Measurements from ENCODE around the gene KTN1. TPM values are rescaled to one million over a fixed set of nuclear protein-coding genes. Genes with fewer than 3 reads are reported as not detected.
A peak's percentile ranks its signal among the peaks of the same experiment; 100 is the strongest.

The KTN1 gene
- total RNA-seq (2014; rRNA removed; shearing (Covaris generic)) (110 and 124 TPM in 2 replicates), polyA plus RNA-seq (2016; fragmentation: Nextera tagmentation; extraction: Ambion mirVana) (473 and 607 TPM in 2 replicates)
- long read RNA-seq, partial matches to known transcripts = 47 of 49 reads
- long read RNA-seq, other reads (novel, unspliced or antisense) = 2 of 49 reads

DNA sequence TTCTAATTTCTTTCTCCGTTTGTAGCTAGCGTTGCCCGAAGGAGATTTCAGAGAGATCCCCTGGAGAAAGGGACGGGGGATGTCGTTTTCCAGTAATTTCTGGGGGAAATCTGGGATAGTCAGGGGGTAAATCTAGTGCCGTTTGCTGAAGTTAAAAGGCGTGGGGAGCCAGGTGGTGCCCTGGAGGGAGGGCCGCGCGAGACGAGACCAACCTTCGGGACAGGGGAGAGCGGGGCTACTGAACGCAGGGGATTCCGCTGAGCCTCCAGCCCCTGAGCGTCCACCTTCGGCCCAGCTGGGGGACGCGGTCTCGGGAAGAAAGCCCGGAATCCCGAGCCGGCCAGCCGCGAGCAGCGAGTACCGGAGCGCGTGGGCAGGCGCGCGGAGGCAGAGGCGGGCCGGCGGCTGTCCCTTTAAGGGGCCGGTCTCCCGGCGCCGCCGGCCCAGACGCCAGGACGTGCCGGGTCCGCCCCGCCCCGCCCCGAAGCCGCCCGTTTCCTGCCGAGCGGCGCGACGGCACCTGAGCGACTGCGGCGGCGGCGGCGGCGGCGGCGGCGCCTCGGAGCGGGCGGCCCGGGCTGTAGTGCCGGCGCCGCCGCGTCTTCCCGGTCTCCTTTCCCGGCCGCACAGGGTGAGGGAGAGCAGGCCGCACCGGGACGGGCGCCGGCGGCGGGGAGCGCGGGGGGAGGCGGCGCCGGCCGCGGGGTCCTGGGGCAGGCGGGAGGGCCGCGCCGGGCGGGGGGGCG is at the start of gene KTN1:
TSS of gene KTN1 (plus strand) at position 484 of the 746 bp plus-strand sequence. CDS start 31,842 bp downstream, outside the sequence.
- peak within 1 kb of the TSS; percentile 96 for H3K27ac ChIP-seq (ENCODE audit: low read depth)
- H3K27ac Mint-ChIP-seq = peak within 1 kb of the TSS; percentile 92
- peak within 1 kb of the TSS; percentile 93 for H3K4me3 ChIP-seq
- ATAC-seq = peak; percentile 83
- H3F3A ChIP-seq (replicated peaks; ENCODE audit: low read depth) = peaks cover 8% of the 10 kb centered on the region; the same call in 1 of the 2 replicates
- peak within 1 kb of the TSS; percentile 99 for H2AFZ ChIP-seq
- peaks cover 22% of the 10 kb centered on the region for H4K20me1 ChIP-seq (replicated peaks; ENCODE audit: insufficient read depth)
- no peaks in the 10 kb centered on the region for H3K9me3 Mint-ChIP-seq
- no peak for TF ChIP-seq STAT1 (IDR thresholded peaks at IDR 0.05; ENCODE audit: unreplicated experiment)
- TF ChIP-seq POLR2AphosphoS5 (IDR thresholded peaks at IDR 0.05; ENCODE audit: low read depth) = peak; percentile 63; the same call in 1 of the 2 replicates
- peak within 1 kb of the TSS; percentile 95 for H3K4me3 Mint-ChIP-seq
- peaks cover 4% of the 10 kb centered on the region for H3K27me3 Mint-ChIP-seq (ENCODE audit: insufficient read depth, low read depth, poor library complexity)
- no peaks in the 10 kb centered on the region for H3K27me3 ChIP-seq (ENCODE audit: insufficient read depth)
- peaks cover 32% of the 10 kb centered on the region for H3K4me1 ChIP-seq (ENCODE audit: insufficient read depth)
- H3K9me2 ChIP-seq (ENCODE audit: insufficient read depth) = no peaks in the 10 kb centered on the region
- DNase-seq (ENCODE audit: low spot score) = peak; percentile 85
- peak within 1 kb of the TSS; percentile 90 for H3K4me2 ChIP-seq
- peaks cover 53% of the 10 kb centered on the region for H3K79me2 ChIP-seq (replicated peaks; ENCODE audit: insufficient read depth)
- peaks cover 4% of the 10 kb centered on the region; the same call in 2 of the 3 replicates for H3K36me3 Mint-ChIP-seq (ENCODE audit: low read depth)
- H3K4me1 Mint-ChIP-seq = peaks cover 28% of the 10 kb centered on the region
- no peaks in the 10 kb centered on the region for H3K36me3 ChIP-seq (ENCODE audit: insufficient read depth)

DNA sequence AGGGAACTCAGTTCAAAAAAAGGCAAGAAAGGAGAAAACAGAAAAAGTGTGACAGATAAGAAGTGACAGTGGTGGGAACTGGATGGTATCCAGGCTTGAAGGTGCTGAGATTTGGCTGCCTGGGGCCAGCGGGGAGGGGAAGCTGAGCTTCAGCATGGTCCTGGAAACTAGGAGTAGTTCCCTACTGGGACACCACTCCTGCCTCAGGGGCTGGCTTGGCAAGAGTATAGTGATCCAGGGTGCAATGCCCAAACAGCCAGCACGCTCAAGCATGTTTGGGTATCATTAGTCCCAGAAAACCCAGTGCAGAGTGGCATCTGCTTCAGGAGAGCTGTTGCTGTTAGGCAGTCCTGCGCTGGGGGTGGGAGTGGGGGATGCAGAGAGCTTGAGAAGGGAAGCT is 49.5 kb upstream of the KTN1 start:
- H3K27ac Mint-ChIP-seq = no peak overlapping the region
- H3K9me3 Mint-ChIP-seq = no peaks in the 10 kb centered on the region; the same call in 2 of the 3 replicates
- no peak for DNase-seq (ENCODE audit: low spot score)
- Histone ChIP-seq H3K4me3 (no peak overlapping the region), H3K27ac (ENCODE audit: low read depth) (no peak overlapping the region), H3K9me2 (ENCODE audit: insufficient read depth) (no peaks in the 10 kb centered on the region), H3K79me2 (replicated peaks; ENCODE audit: insufficient read depth) (no peaks in the 10 kb centered on the region), H3K36me3 (ENCODE audit: insufficient read depth) (no peaks in the 10 kb centered on the region), H3K4me2 (no peak overlapping the region), H3K4me1 (ENCODE audit: insufficient read depth) (no peaks in the 10 kb centered on the region), H4K20me1 (replicated peaks; ENCODE audit: insufficient read depth) (no peaks in the 10 kb centered on the region), H3F3A (replicated peaks; ENCODE audit: low read depth) (no peaks in the 10 kb centered on the region), H2AFZ (0 out of 2 replicates have a peak overlapping the region, but pooled peaks have one; percentile 11), H3K27me3 (ENCODE audit: insufficient read depth) (no peaks in the 10 kb centered on the region)
- H3K4me3 Mint-ChIP-seq = no peak overlapping the region
- TF ChIP-seq ZNF331 (CRISPR knock-in tag; IDR thresholded peaks at IDR 0.05; ENCODE audit: low read depth) (no peak), EZH2phosphoT487 (IDR thresholded peaks at IDR 0.05; ENCODE audit: unreplicated experiment) (no peak), ZNF114 (CRISPR knock-in tag; IDR thresholded peaks at IDR 0.05) (no peak), NANOG (IDR thresholded peaks at IDR 0.05; ENCODE audit: borderline replicate concordance) (no peak), REST (IDR thresholded peaks at IDR 0.05; ENCODE audit: unreplicated experiment) (no peak), CREB1 (CRISPR knock-in tag; IDR thresholded peaks at IDR 0.05; ENCODE audit: low read depth) (no peak), JUNB (IDR thresholded peaks at IDR 0.05; ENCODE audit: unreplicated experiment) (no peak), EZH2 (IDR thresholded peaks at IDR 0.05; ENCODE audit: low read depth, unreplicated experiment) (no peak)
- TF ChIP-seq, protein P1, sequence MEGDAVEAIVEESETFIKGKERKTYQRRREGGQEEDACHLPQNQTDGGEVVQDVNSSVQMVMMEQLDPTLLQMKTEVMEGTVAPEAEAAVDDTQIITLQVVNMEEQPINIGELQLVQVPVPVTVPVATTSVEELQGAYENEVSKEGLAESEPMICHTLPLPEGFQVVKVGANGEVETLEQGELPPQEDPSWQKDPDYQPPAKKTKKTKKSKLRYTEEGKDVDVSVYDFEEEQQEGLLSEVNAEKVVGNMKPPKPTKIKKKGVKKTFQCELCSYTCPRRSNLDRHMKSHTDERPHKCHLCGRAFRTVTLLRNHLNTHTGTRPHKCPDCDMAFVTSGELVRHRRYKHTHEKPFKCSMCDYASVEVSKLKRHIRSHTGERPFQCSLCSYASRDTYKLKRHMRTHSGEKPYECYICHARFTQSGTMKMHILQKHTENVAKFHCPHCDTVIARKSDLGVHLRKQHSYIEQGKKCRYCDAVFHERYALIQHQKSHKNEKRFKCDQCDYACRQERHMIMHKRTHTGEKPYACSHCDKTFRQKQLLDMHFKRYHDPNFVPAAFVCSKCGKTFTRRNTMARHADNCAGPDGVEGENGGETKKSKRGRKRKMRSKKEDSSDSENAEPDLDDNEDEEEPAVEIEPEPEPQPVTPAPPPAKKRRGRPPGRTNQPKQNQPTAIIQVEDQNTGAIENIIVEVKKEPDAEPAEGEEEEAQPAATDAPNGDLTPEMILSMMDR (conservative IDR thresholded peaks at IDR 0.05; ENCODE audit: low read depth in 2 of 2) = no peak
- TF ChIP-seq, protein P2, sequence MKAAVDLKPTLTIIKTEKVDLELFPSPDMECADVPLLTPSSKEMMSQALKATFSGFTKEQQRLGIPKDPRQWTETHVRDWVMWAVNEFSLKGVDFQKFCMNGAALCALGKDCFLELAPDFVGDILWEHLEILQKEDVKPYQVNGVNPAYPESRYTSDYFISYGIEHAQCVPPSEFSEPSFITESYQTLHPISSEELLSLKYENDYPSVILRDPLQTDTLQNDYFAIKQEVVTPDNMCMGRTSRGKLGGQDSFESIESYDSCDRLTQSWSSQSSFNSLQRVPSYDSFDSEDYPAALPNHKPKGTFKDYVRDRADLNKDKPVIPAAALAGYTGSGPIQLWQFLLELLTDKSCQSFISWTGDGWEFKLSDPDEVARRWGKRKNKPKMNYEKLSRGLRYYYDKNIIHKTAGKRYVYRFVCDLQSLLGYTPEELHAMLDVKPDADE (IDR thresholded peaks at IDR 0.05) = no peak
- no peaks in the 10 kb centered on the region for H3K36me3 Mint-ChIP-seq (ENCODE audit: low read depth)
- H3K4me1 Mint-ChIP-seq = no peaks in the 10 kb centered on the region
- peak; percentile 69 for ATAC-seq
- peaks cover 3% of the 10 kb centered on the region for H3K27me3 Mint-ChIP-seq (ENCODE audit: insufficient read depth, low read depth, poor library complexity)
